Measurements from ENCODE around the gene DCAF8. TPM values are rescaled to one million over a fixed set of nuclear protein-coding genes. Genes with fewer than 3 reads are reported as not detected.

The DCAF8 gene
- total and polyA plus RNA-seq, 12 donors, result 64.3 to 162 (median 132) TPM

- Histone ChIP-seq H3K27ac (no peak overlapping the region), H3K27me3 (peaks cover 4% of the 10 kb centered on the region), H3K4me3 (no peak overlapping the region), H3K9me3 (replicated peaks in 1 of 3) (no peaks in the 10 kb centered on the region), H3K36me3 (replicated peaks in 1 of 2) (no peaks in the 10 kb centered on the region), H3K4me1 (replicated peaks in 1 of 2) (no peaks in the 10 kb centered on the region)
- peak in 1 of 7 donors; percentile 46 for DNase-seq
- TF ChIP-seq CTCF (IDR thresholded peaks at IDR 0.05) (no peak), POLR2A (IDR thresholded peaks at IDR 0.05) (no peak)
- 79 to 86% (median 84%) methylated on average over 4 of the region's 4 CpGs for WGBS, 4 donors
- intact Hi-C loops (cut with DNase I), result no loop called here
Observed at GRCh38 chr1:160167056-160167455, 95.3 kb downstream of the DCAF8 start.

- Histone ChIP-seq H3K9me3 (replicated peaks in 1 of 3) (no peaks in the 10 kb centered on the region), H3K27me3 (peaks cover 4% of the 10 kb centered on the region), H3K27ac (no peak overlapping the region), H3K36me3 (replicated peaks in 1 of 2) (no peaks in the 10 kb centered on the region), H3K4me1 (replicated peaks in 1 of 2) (no peaks in the 10 kb centered on the region), H3K4me3 (no peak overlapping the region)
- WGBS, 4 donors, result 67 to 87% (median 74%) methylated on average over 12 of the region's 12 CpGs
- intact Hi-C loops (cut with DNase I), result no loop called here
- DNase-seq, result peak in 1 of 7 donors; percentile 45
- TF ChIP-seq POLR2A (IDR thresholded peaks at IDR 0.05), result no peak
- no peak for TF ChIP-seq CTCF (IDR thresholded peaks at IDR 0.05)
Observed at GRCh38 chr1:160166166-160166868, 96.0 kb downstream of the DCAF8 start.

Other genes with a start within 250 kb of the DCAF8 start
- 1 to 10 TPM; 5.3 to 9.4 (median 7.7) TPM for gene PIGM, start 230.6 kb downstream of the DCAF8 start, total RNA-seq
- 1 to 10 TPM; 3.0 to 9.4 (median 3.5) TPM for gene PIGM, start 230.6 kb downstream of the DCAF8 start, polyA plus RNA-seq
- under 1 TPM in 3 of 9 donors, not detected in 6; 0.11 to 0.32 (median 0.19) TPM for gene KCNJ10, start 192.4 kb downstream of the DCAF8 start, total RNA-seq
- gene KCNJ10, start 192.4 kb downstream of the DCAF8 start, polyA plus RNA-seq, result under 1 TPM in 2 of 3 donors, not detected in 1; 0.13 TPM
- 1 to 10 TPM in 1 of 9 donors, under 1 TPM in 2, not detected in 6; 0.14 to 1.1 (median 0.33) TPM for gene KCNJ9, start 181.0 kb downstream of the DCAF8 start, total RNA-seq
- gene KCNJ9, start 181.0 kb downstream of the DCAF8 start, polyA plus RNA-seq, result under 1 TPM; 0.16 to 0.24 (median 0.20) TPM
- gene IGSF8, start 163.9 kb downstream of the DCAF8 start, total RNA-seq, result 10 to 100 TPM; 15.0 to 42.9 (median 24.2) TPM
- gene IGSF8, start 163.9 kb downstream of the DCAF8 start, polyA plus RNA-seq, result 10 to 100 TPM in 2 of 3 donors, 1 to 10 TPM in 1; 9.7 to 24.9 (median 20.8) TPM
- 1 to 10 TPM in 6 of 9 donors, under 1 TPM in 3; 0.47 to 3.6 (median 1.4) TPM for gene ATP1A2, start 146.8 kb downstream of the DCAF8 start, total RNA-seq
- 1 to 10 TPM in 2 of 3 donors, under 1 TPM in 1; 0.99 to 4.5 (median 2.7) TPM for gene ATP1A2, start 146.8 kb downstream of the DCAF8 start, polyA plus RNA-seq
- under 1 TPM in 2 of 9 donors, not detected in 7; 0.46 to 0.96 TPM for gene ATP1A4, start 110.9 kb downstream of the DCAF8 start, total RNA-seq
- under 1 TPM in 1 of 3 donors, not detected in 2; 0.17 TPM for gene ATP1A4, start 110.9 kb downstream of the DCAF8 start, polyA plus RNA-seq
- 1 to 10 TPM in 1 of 9 donors, under 1 TPM in 2, not detected in 6; 0.11 to 1.6 (median 0.39) TPM for gene CASQ1, start 72.0 kb downstream of the DCAF8 start, total RNA-seq
- under 1 TPM in 2 of 3 donors, not detected in 1; 0.16 to 0.17 TPM for gene CASQ1, start 72.0 kb downstream of the DCAF8 start, polyA plus RNA-seq
- gene PEA15, start 57.2 kb downstream of the DCAF8 start, total RNA-seq, result 100 to 1,000 TPM in 4 of 9 donors, 10 to 100 TPM in 5; 40.6 to 163 (median 92.3) TPM
- gene PEA15, start 57.2 kb downstream of the DCAF8 start, polyA plus RNA-seq, result 100 to 1,000 TPM; 120 to 445 (median 162) TPM
- gene PEX19, start 22.6 kb upstream of the DCAF8 start, total RNA-seq, result 100 to 1,000 TPM in 3 of 9 donors, 10 to 100 TPM in 6; 55.5 to 165 (median 85.8) TPM
- 10 to 100 TPM; 15.5 to 89.1 (median 18.5) TPM for gene PEX19, start 22.6 kb upstream of the DCAF8 start, polyA plus RNA-seq
- gene COPA, start 80.7 kb upstream of the DCAF8 start, total RNA-seq, result 100 to 1,000 TPM in 8 of 9 donors, 10 to 100 TPM in 1; 97.2 to 209 (median 134) TPM
- gene COPA, start 80.7 kb upstream of the DCAF8 start, polyA plus RNA-seq, result 100 to 1,000 TPM in 1 of 3 donors, 10 to 100 TPM in 2; 58.4 to 135 (median 72.4) TPM
- 100 to 1,000 TPM in 2 of 9 donors, 10 to 100 TPM in 7; 49.5 to 113 (median 91.1) TPM for gene NCSTN, start 80.8 kb upstream of the DCAF8 start, total RNA-seq
- gene NCSTN, start 80.8 kb upstream of the DCAF8 start, polyA plus RNA-seq, result 100 to 1,000 TPM in 1 of 3 donors, 10 to 100 TPM in 2; 48.3 to 104 (median 48.8) TPM
- gene NHLH1, start 104.5 kb upstream of the DCAF8 start, total RNA-seq, result under 1 TPM in 2 of 9 donors, not detected in 7; 0.27 to 0.46 TPM
- under 1 TPM; 0.16 to 0.24 (median 0.24) TPM for gene NHLH1, start 104.5 kb upstream of the DCAF8 start, polyA plus RNA-seq
- 1 to 10 TPM in 3 of 9 donors, under 1 TPM in 6; 0.20 to 2.2 (median 0.71) TPM for gene VANGL2, start 138.0 kb upstream of the DCAF8 start, total RNA-seq
- 1 to 10 TPM in 1 of 3 donors, under 1 TPM in 2; 0.64 to 1.1 (median 0.97) TPM for gene VANGL2, start 138.0 kb upstream of the DCAF8 start, polyA plus RNA-seq